Lower lobe of right lung (tissue), 2 donors: Measurements from ENCODE around the gene ST7. TPM values are rescaled to one million over a fixed set of nuclear protein-coding genes. Genes with fewer than 3 reads are reported as not detected.

Experiments
- ATAC-seq, 2 donors: fragments of 200-7000 bp; cut with Tn5 transposase; one replicate each; pipeline ENCODE4 v1.9.1; 2020 to 2022; ENCODE audit warnings: mild to moderate bottlenecking in 2 of 2, moderate library complexity in 2 of 2
- DNase-seq: peaks from one replicate; pipeline ENCODE4 v3.0.0-alpha.2; 2020
- H3K27ac ChIP-seq: fragments of 200-600 bp; one replicate; pipeline ENCODE4 v1.8.0; 2022
- H3K27me3 ChIP-seq: fragments of 200-600 bp; one replicate; pipeline ENCODE4 v1.8.0; 2022; ENCODE audit warnings: low read depth
- H3K36me3 ChIP-seq: fragments of 200-600 bp; one replicate; pipeline ENCODE4 v1.8.0; 2022; ENCODE audit warnings: mild to moderate bottlenecking
- H3K4me1 ChIP-seq: fragments of 200-600 bp; one replicate; pipeline ENCODE4 v1.8.0; 2022
- H3K4me3 ChIP-seq: fragments of 200-600 bp; one replicate; pipeline ENCODE4 v1.8.0; 2022; ENCODE audit warnings: mild to moderate bottlenecking
- H3K9me3 ChIP-seq: fragments of 200-600 bp; one replicate; pipeline ENCODE4 v1.8.0; 2022
- intact Hi-C: fragments of 100-400 bp; cut with DNase I; formaldehyde crosslinking; loops from one replicate; pipeline ENCODE4 v1.11.0; 2022
- total RNA-seq: library from RNA; stranded (reverse); fragmentation: NEBNext Ultra II Directional; extraction: Animal tissue kit (Norgen Biotek cat#: 25700); gene quantifications from one replicate; pipeline ENCODE4 v1.2.1, GENCODE V29; 2021
- TF ChIP-seq, protein P1 (sequence below): fragments of 200-600 bp; IDR thresholded peaks from one replicate; pipeline ENCODE4 v1.8.0; 2022; ENCODE audit warnings: antibody characterized with exemption, mild to moderate bottlenecking
- donor health status: DM: no; HTN: yes; CAD: no; lungs with severe emphysema.

Gene ST7
- total RNA-seq, 1 donor from 2014 or later: 51.1 TPM

- intact Hi-C loops: no loop called here
- no peaks in the 10 kb centered on the region for H3K9me3 ChIP-seq
- ATAC-seq (no peak), DNase-seq (no peak)
- H3K4me3 ChIP-seq: no peak overlapping the region
- no peaks in the 10 kb centered on the region for H3K4me1 ChIP-seq
- no peak overlapping the region for H3K27ac ChIP-seq
- H3K36me3 ChIP-seq: peaks cover 14% of the 10 kb centered on the region
- TF ChIP-seq, protein P1, sequence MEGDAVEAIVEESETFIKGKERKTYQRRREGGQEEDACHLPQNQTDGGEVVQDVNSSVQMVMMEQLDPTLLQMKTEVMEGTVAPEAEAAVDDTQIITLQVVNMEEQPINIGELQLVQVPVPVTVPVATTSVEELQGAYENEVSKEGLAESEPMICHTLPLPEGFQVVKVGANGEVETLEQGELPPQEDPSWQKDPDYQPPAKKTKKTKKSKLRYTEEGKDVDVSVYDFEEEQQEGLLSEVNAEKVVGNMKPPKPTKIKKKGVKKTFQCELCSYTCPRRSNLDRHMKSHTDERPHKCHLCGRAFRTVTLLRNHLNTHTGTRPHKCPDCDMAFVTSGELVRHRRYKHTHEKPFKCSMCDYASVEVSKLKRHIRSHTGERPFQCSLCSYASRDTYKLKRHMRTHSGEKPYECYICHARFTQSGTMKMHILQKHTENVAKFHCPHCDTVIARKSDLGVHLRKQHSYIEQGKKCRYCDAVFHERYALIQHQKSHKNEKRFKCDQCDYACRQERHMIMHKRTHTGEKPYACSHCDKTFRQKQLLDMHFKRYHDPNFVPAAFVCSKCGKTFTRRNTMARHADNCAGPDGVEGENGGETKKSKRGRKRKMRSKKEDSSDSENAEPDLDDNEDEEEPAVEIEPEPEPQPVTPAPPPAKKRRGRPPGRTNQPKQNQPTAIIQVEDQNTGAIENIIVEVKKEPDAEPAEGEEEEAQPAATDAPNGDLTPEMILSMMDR: no peak
- H3K27me3 ChIP-seq: no peaks in the 10 kb centered on the region
These were observed 189.8 kb downstream of the ST7 start for GRCh38 chr7:117143066-117143465.

GRCh38 chr7:117143580-117143979 is 190.3 kb downstream of the ST7 start:
- ATAC-seq (no peak), DNase-seq (no peak)
- intact Hi-C loops: no loop called here
- H3K9me3 ChIP-seq: no peaks in the 10 kb centered on the region
- no peak overlapping the region for H3K4me3 ChIP-seq
- TF ChIP-seq, protein P1: no peak
- H3K4me1 ChIP-seq: no peaks in the 10 kb centered on the region
- no peaks in the 10 kb centered on the region for H3K27me3 ChIP-seq
- H3K36me3 ChIP-seq: peaks cover 14% of the 10 kb centered on the region
- no peak overlapping the region for H3K27ac ChIP-seq

- Histone ChIP-seq H3K36me3 (peaks cover 4% of the 10 kb centered on the region), H3K27me3 (no peaks in the 10 kb centered on the region), H3K4me3 (no peak overlapping the region), H3K9me3 (no peaks in the 10 kb centered on the region), H3K4me1 (no peaks in the 10 kb centered on the region), H3K27ac (no peak overlapping the region)
- intact Hi-C loops: no loop called here
- TF ChIP-seq, protein P1: no peak
- DNase-seq: no peak
- ATAC-seq: no peak
These were observed 192.0 kb downstream of the ST7 start for GRCh38 chr7:117145333-117145732.

- ATAC-seq: peak in 1 of 2 donors; percentile 35
These were observed 192.8 kb downstream of the ST7 start for GRCh38 chr7:117146059-117146458.

DNA sequence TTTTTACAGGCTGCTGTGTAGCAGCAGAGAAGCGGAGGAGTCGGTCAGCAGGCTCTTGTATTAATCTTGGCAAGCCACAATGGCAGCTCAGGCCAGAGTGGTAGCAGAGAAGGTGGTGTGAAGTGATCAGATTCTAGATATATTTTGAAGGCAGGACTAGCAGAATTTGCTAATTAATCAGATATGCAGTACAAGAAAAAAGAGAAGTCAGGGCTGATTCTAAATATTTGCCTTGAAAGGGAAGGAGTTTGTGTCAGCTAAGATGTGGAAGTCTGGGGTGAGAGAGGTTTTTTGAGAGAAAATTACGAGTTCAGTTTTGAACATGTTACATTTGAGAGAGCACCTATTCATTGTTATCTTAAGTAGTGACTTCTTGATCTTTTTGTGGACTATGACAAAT is 193.2 kb downstream of the ST7 start:
- Histone ChIP-seq H3K9me3 (no peaks in the 10 kb centered on the region), H3K36me3 (no peaks in the 10 kb centered on the region), H3K27me3 (no peaks in the 10 kb centered on the region), H3K4me1 (no peaks in the 10 kb centered on the region), H3K27ac (no peak overlapping the region), H3K4me3 (no peak overlapping the region)
- no peak for ATAC-seq
- TF ChIP-seq, protein P1: no peak
- intact Hi-C loops: no loop called here
- no peak for DNase-seq

More at GRCh38 chr7:117146059-117146458, 192.8 kb downstream of the ST7 start:
- no peaks in the 10 kb centered on the region for H3K4me1 ChIP-seq
- no peaks in the 10 kb centered on the region for H3K9me3 ChIP-seq
- no peak for DNase-seq
- H3K27ac ChIP-seq: no peak overlapping the region
- H3K27me3 ChIP-seq: no peaks in the 10 kb centered on the region
- TF ChIP-seq, protein P1: no peak
- no peaks in the 10 kb centered on the region for H3K36me3 ChIP-seq
- H3K4me3 ChIP-seq: no peak overlapping the region
- intact Hi-C loops: no loop called here

DNA sequence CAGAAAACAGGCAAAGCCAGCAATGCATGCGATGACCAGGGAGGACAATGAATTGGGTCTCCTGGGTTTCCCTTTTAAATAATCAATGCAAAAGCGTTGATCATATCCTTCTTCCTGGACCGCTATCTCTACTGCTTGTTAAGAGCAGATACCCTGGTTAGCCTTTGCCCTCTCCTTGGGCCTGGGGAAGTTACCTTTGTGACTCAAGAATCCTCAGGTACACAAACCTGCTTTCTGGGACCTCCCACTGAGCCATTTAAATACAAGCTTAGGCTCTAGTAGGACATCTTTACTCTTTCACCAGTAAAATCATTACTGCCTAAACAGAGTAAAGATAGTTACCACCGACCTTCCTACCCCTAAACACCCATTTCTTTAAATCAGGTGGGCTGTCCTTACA is 195.7 kb downstream of the ST7 start:
- Histone ChIP-seq H3K36me3 (no peaks in the 10 kb centered on the region), H3K27ac (no peak overlapping the region), H3K4me1 (no peaks in the 10 kb centered on the region), H3K27me3 (no peaks in the 10 kb centered on the region), H3K4me3 (no peak overlapping the region), H3K9me3 (no peaks in the 10 kb centered on the region)
- DNase-seq (no peak), ATAC-seq (no peak)
- intact Hi-C loops: no loop called here
- TF ChIP-seq, protein P1: no peak
